ENCODE measurements around the gene LRRC17. TPM values are rescaled to one million over a fixed set of nuclear protein-coding genes. Genes with fewer than 3 reads are reported as not detected.
A peak's percentile ranks its signal among the peaks of the same experiment; 100 is the strongest.

The LRRC17 gene
- total and polyA plus RNA-seq, 2 experiments from 2014 or later, result 20.4 to 40.8 TPM

- H2AFZ ChIP-seq, result no peak overlapping the region
- no peaks in the 10 kb centered on the region for H3K9me2 ChIP-seq (replicated peaks; ENCODE audit: insufficient read depth)
Measured at GRCh38 chr7:102895602-102896001, 17.2 kb upstream of the LRRC17 start.

GRCh38 chr7:102896585-102896984, 16.2 kb upstream of the LRRC17 start:
- no peaks in the 10 kb centered on the region for H3K79me2 ChIP-seq
- no peaks in the 10 kb centered on the region for H3K27me3 ChIP-seq
- H3K4me2 ChIP-seq, result no peak overlapping the region
- no peaks in the 10 kb centered on the region for H3K9me2 ChIP-seq (replicated peaks; ENCODE audit: insufficient read depth)
- H3K36me3 ChIP-seq (replicated peaks; ENCODE audit: insufficient read depth, low read depth), result no peaks in the 10 kb centered on the region
- H3K4me3 ChIP-seq, result no peak overlapping the region
- no peak for DNase-seq (ENCODE audit: low spot score)
- TF ChIP-seq CTCF (IDR thresholded peaks at IDR 0.05; ENCODE audit: poor library complexity), result no peak
- no peak for TF ChIP-seq EZH2 (IDR thresholded peaks at IDR 0.05; ENCODE audit: borderline replicate concordance)
- no peak for TF ChIP-seq EZH2phosphoT487 (IDR thresholded peaks at IDR 0.05; ENCODE audit: low read depth, severe bottlenecking, unreplicated experiment)
- H3K9me3 ChIP-seq (ENCODE audit: low read depth), result no peaks in the 10 kb centered on the region
- no peak overlapping the region for H2AFZ ChIP-seq
- no peaks in the 10 kb centered on the region for H4K20me1 ChIP-seq (ENCODE audit: insufficient read depth, poor library complexity, severe bottlenecking)
- no peak overlapping the region for H3K27ac ChIP-seq
- no peaks in the 10 kb centered on the region for H3K4me1 ChIP-seq (ENCODE audit: insufficient read depth)

More at GRCh38 chr7:102895602-102896001, 17.2 kb upstream of the LRRC17 start:
- peaks cover 6% of the 10 kb centered on the region for H3K4me1 ChIP-seq (ENCODE audit: insufficient read depth)
- H3K27me3 ChIP-seq, result no peaks in the 10 kb centered on the region
- H4K20me1 ChIP-seq (ENCODE audit: insufficient read depth, poor library complexity, severe bottlenecking), result no peaks in the 10 kb centered on the region
- DNase-seq (ENCODE audit: low spot score), result no peak
- no peaks in the 10 kb centered on the region for H3K9me3 ChIP-seq (ENCODE audit: low read depth)
- whole genome bisulfite sequencing (ENCODE audit: low lambda C conversion rate, missing lambda C conversion rate), result 79% methylated on average over 3 of the region's 3 CpGs
- no peak for TF ChIP-seq EZH2 (IDR thresholded peaks at IDR 0.05; ENCODE audit: borderline replicate concordance)
- no peak for TF ChIP-seq CTCF (IDR thresholded peaks at IDR 0.05; ENCODE audit: poor library complexity)
- TF ChIP-seq EZH2phosphoT487 (IDR thresholded peaks at IDR 0.05; ENCODE audit: low read depth, severe bottlenecking, unreplicated experiment), result no peak
- no peak overlapping the region for H3K4me2 ChIP-seq
- H3K4me3 ChIP-seq, result no peak overlapping the region
- H3K36me3 ChIP-seq (replicated peaks; ENCODE audit: insufficient read depth, low read depth), result no peaks in the 10 kb centered on the region
- no peak overlapping the region for H3K27ac ChIP-seq
- no peaks in the 10 kb centered on the region for H3K79me2 ChIP-seq

- H3K9me3 ChIP-seq (ENCODE audit: low read depth), result no peaks in the 10 kb centered on the region
- no peaks in the 10 kb centered on the region for H3K36me3 ChIP-seq (replicated peaks; ENCODE audit: insufficient read depth, low read depth)
- no peak overlapping the region for H2AFZ ChIP-seq
- H3K4me2 ChIP-seq, result peak overlapping the region; percentile 29
- H4K20me1 ChIP-seq (ENCODE audit: insufficient read depth, poor library complexity, severe bottlenecking), result no peaks in the 10 kb centered on the region
- DNase-seq (ENCODE audit: low spot score), result no peak
- no peak overlapping the region for H3K4me3 ChIP-seq
- H3K27ac ChIP-seq, result peak overlapping the region; percentile 22
- H3K4me1 ChIP-seq (ENCODE audit: insufficient read depth), result no peaks in the 10 kb centered on the region
- H3K9me2 ChIP-seq (replicated peaks; ENCODE audit: insufficient read depth), result no peaks in the 10 kb centered on the region
- no peaks in the 10 kb centered on the region for H3K79me2 ChIP-seq
- TF ChIP-seq EZH2 (IDR thresholded peaks at IDR 0.05; ENCODE audit: borderline replicate concordance) (no peak), EZH2phosphoT487 (IDR thresholded peaks at IDR 0.05; ENCODE audit: low read depth, severe bottlenecking, unreplicated experiment) (no peak), CTCF (IDR thresholded peaks at IDR 0.05; ENCODE audit: poor library complexity) (no peak)
- H3K27me3 ChIP-seq, result no peaks in the 10 kb centered on the region
- WGBS (ENCODE audit: low lambda C conversion rate, missing lambda C conversion rate), result 57% methylated on average over 2 of the region's 2 CpGs
Measured at GRCh38 chr7:102897211-102897631, 15.6 kb upstream of the LRRC17 start.
